ENCODE data around the gene TMEM131L. TPM values are rescaled to one million over a fixed set of nuclear protein-coding genes. Genes with fewer than 3 reads are reported as not detected.

The TMEM131L gene
- total RNA-seq, 1 donor from 2014 or later = 14.0 TPM

GRCh38 chr4:153676984-153677383, 210.8 kb downstream of the TMEM131L start:
- ATAC-seq = no peak
- no peak for DNase-seq (ENCODE audit: low spot score)

GRCh38 chr4:153679486-153679885, 213.3 kb downstream of the TMEM131L start:
- DNase-seq (ENCODE audit: low spot score) (no peak), ATAC-seq (no peak)

DNA sequence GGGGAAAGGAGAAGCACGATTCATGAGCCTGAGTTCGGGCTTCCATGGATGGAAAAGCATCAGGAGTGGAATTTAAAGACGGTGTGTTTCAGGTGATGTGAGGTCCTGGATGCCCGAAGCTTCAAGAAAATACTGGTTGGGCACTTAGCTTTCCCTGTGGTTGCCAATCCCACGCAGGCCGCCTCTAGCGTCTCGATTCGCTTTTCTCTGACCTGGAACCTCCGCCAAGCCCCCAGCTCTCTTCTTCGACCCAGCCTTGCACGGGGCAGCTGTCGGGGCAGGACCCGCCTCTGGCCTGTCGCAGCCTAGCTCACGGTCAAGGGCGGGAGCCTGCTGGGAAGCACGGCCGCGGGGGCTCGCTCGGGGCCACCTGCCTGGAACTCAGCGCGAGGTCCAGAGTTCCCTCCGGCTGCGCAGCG, 217.6 kb downstream of the TMEM131L start:
- no peak for DNase-seq (ENCODE audit: low spot score)
- no peak for ATAC-seq

GRCh38 chr4:153684182-153684970, 218.2 kb downstream of the TMEM131L start, which contains the start of gene TLR2:
Gene TLR2, plus strand, starts transcription at chr4:153684280. Its CDS starts 18,628 bp downstream, at chr4:153702908.
- ATAC-seq = peak; percentile 91
- DNase-seq (ENCODE audit: low spot score) = peak; percentile 80

DNA sequence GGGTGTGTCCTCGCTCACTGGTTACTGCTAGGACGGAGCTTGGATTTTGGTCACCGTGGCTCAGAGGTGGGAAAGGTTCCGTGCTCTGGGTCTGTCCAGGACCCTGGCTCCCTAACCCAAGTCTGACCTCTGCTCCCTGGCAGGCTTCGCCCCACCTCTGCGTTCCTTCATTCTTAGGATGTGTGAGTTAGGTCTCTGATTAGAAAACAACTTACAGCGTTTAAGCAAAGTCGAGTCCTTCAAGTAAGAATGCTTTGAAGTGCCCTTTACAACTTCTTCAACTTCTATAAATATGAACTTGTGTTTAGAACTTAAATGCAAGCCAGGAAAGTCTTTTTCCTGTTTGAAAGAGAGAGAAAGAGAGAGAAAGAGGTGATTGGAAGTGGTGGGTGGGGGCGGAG, 218.8 kb downstream of the TMEM131L start:
- no peak for DNase-seq (ENCODE audit: low spot score)

More for the DNA sequence above, 218.8 kb downstream of the TMEM131L start:
- peak; percentile 68 for ATAC-seq

Other genes with a start within 250 kb of the TMEM131L start
- gene MND1, start 121.7 kb upstream of the TMEM131L start, total RNA-seq = not detected
- 5.0 TPM for gene TLR2, start 217.9 kb downstream of the TMEM131L start, total RNA-seq

Data from left lobe of liver (tissue), 2 donors.